Measurements from ENCODE around the gene AZU1.

The AZU1 gene

DNA sequence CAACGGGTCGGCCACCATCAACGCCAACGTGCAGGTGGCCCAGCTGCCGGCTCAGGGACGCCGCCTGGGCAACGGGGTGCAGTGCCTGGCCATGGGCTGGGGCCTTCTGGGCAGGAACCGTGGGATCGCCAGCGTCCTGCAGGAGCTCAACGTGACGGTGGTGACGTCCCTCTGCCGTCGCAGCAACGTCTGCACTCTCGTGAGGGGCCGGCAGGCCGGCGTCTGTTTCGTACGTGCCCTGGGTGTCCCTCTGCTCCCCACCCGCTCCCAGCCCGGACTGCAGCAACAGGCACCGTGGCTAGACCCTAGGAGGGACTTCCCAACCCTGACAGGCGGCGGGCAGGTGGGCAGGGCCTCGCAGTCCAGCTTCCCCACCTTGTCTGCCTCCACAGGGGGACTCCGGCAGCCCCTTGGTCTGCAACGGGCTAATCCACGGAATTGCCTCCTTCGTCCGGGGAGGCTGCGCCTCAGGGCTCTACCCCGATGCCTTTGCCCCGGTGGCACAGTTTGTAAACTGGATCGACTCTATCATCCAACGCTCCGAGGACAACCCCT is 28.0 kb downstream of the AZU1 start:
- no peak for DNase-seq (ENCODE audit: low spot score)

DNA sequence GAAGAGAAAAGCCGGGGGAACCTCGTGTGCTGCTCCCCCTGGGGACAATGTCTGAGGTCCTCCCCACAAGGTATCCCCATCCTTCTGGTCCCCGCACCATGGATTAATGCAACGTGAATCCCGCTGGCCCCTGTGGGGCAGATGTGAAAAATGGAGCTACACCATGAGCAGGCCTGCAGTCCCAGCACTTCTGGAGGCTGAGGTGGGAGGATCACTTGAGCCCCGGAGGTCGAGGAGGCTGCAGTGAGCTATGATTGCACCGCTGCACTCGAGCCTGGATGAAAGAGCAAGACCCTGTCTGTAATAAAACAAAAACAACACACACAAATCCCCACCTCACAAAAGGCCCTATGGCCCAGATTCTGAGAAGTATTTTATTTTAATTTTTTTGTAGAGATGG is 30.6 kb downstream of the AZU1 start:
- no peak for DNase-seq (ENCODE audit: low spot score)

DNA sequence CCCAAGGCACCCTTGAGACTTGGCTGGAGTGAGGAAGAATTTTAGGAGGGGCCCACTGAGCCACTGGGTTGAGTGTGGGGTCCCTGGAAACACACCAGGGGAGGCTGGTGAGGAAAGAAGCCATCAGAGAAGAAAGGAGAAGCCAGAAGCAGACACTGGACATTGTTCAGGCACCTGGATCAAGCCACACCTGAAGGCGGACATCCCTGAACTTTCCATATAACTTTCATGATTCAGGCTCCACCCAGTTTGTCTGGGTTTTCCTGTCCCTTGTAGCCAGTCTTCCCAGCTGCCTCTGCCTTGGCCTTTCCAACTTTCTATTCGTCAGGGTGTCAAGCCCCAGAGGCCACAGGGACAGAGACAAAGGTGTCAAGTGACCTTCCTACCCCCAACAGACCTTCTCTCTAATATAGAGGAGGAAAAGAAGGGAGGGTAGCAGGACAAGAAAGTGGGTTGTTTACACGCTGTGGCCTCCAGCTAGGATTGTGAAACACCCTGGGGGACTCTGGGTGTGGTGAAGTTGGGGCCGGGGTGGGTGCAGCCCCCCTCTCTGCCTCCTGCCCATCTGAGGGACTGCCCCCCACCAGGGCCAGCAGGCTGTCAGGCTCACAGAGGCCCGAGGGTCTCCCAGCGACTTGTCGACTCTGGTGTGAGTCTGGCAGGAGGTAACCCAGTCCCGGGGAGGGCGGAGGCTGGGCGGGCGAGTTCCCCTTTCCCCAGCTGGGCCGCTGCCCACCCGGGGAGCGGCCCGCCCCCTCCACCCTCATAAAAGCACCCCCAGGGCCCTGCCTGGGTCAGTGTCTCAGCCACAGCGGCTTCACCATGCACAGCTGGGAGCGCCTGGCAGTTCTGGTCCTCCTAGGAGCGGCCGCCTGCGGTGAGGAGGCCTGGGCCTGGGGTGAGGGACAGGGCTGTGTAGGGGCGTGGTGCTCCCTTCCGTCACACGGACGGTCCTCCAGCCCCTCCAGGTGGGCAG is 31.5 kb downstream of the AZU1 start, which contains the start of gene CFD:
CFD (plus strand) TSS at position 797 of the 976 bp plus-strand sequence; CDS start at position 823, 26 bp downstream.
- DNase-seq (ENCODE audit: low spot score) = no peak

DNA sequence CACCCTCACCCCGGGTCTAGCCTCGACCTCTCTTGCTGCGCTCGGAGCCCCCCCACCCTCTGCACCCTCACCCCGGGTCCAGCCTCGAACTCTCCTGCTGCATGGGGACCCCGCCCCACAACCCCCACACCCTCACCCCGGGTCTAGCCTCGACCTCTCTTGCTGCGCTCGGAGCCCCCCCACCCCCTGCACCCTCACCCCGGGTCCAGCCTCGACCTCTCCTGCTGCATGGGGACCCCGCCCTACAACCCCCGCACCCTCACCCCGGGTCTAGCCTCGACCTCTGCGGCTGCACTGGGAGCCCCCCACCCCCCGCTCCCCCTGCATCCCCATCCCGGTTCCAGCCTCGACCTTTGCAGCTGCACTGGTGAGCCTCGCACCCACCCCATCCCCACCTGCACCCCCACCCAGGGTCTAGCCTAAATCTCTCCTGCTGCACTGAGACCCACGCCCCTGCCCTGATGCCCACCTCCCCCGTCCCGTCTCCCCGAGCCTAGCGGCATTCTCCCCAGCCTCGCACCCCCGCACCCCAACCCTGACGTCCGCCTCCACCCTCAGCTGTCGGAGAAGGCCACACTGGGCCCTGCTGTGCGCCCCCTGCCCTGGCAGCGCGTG is 33.6 kb downstream of the AZU1 start:
- DNase-seq (ENCODE audit: low spot score) = no peak

DNA sequence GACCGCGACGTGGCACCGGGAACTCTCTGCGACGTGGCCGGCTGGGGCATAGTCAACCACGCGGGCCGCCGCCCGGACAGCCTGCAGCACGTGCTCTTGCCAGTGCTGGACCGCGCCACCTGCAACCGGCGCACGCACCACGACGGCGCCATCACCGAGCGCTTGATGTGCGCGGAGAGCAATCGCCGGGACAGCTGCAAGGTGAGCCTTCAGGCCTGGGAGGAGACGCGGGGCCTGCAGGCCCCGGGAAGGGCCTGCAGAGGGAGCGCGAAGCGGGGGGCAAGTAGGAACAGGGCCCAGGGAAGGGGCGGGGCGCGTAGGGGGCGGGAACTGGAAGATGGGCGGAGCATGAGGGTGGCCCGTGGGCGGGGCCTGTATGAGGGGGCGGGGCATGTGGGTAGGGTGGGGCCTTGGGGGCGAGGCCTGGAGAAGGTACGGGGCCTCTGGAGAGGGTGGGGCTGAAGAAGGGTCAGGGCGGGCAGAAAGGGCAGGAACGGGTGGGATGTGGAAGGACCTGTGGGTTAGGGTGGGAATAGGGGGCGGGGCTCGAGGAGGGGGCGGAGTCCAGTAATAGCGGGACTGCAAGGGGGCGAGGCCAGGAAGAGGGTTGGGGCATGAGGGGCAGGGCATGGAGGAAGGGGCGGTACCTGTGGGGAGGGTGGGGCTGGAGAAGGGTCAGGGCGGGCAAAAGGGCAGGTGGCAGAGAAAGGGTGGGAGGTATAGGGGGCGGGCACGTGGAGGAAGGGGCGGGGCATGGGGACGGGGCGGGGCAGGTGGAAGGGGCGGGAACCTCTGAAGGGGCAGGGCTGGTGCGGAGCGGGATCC is 34.3 kb downstream of the AZU1 start:
- DNase-seq (ENCODE audit: low spot score) = no peak

DNA sequence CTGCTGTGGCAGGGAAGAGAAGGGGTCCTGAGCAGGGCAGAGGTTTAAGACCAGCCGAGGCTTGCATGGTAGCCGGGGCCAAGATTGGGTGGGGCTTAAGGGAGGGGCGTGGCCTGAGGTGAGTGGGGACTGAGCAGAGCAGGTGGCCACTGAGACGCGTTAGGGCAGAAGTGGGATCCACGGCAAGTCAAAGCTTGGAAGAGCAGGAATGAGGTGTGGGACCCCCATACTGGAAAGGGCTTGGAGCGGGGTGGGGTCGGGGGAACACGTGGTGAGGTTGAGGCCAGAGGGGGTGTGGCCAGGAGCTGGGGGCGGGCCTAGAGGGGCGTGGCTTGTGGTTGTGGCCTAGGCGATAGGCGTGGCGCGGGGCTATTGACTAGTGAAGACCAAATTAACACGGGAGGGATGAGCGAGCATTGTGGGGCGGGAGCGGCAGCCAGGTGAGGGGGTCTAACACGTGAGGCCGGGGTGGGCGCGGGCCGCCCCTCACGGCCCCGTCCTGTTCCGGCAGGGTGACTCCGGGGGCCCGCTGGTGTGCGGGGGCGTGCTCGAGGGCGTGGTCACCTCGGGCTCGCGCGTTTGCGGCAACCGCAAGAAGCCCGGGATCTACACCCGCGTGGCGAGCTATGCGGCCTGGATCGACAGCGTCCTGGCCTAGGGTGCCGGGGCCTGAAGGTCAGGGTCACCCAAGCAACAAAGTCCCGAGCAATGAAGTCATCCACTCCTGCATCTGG is 35.1 kb downstream of the AZU1 start:
- DNase-seq (ENCODE audit: low spot score) = no peak

DNA sequence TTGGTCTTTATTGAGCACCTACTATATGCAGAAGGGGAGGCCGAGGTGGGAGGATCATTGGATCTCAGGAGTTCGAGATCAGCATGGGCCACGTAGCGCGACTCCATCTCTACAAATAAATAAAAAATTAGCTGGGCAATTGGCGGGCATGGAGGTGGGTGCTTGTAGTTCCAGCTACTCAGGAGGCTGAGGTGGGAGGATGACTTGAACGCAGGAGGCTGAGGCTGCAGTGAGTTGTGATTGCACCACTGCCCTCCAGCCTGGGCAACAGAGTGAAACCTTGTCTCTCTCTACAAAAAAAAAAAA is 35.6 kb downstream of the AZU1 start:
- no peak for DNase-seq (ENCODE audit: low spot score)

DNA sequence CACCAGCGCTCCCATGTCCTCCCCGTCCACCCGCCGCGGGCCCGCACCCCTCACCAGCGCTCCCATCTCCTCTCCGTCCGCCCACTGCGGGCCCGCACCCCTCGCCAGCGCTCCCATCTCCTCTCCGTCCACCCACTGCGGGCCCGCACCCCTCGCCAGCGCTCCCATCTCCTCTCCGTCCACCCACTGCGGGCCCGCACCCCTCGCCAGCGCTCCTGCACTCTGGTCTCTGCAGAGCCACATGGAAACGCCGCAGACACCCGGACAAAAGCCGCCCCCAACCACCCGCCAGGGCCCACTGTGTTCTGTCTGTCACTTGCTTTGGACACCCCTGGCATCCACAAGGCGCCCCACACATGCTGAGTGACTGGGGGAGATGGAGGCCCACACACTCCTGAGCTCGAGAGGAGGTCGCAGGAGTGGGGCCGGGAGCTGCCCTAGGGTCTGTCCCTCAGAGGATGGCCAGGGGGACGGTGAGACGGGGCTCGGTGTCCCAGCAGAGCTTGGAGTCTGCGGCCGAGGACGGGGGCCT is 39.2 kb downstream of the AZU1 start:
- no peak for DNase-seq (ENCODE audit: low spot score)

DNA sequence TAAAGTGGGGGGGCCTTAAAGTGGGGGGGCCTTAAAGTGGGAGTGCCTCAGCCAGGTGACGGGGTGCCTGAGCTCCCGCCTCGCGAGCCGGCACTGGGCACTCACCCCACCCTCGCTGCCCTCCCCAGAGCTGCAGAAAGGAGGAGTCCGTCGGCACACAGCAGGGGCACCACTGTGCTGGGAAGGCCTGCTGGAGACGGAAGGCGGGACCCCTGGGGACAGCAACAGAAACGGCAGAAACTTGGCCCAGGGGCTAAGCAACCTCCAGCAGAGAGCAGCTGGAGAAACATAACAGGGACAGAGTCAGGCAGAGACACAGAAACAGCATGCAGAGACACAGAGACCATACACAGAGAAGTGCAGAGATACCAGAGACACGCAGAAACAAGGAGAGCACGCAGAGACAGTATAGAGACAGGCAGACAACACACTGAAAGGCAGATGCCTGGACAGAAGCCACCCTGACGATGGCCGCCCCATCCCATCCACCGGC is 39.7 kb downstream of the AZU1 start:
- no peak for DNase-seq (ENCODE audit: low spot score)

DNA sequence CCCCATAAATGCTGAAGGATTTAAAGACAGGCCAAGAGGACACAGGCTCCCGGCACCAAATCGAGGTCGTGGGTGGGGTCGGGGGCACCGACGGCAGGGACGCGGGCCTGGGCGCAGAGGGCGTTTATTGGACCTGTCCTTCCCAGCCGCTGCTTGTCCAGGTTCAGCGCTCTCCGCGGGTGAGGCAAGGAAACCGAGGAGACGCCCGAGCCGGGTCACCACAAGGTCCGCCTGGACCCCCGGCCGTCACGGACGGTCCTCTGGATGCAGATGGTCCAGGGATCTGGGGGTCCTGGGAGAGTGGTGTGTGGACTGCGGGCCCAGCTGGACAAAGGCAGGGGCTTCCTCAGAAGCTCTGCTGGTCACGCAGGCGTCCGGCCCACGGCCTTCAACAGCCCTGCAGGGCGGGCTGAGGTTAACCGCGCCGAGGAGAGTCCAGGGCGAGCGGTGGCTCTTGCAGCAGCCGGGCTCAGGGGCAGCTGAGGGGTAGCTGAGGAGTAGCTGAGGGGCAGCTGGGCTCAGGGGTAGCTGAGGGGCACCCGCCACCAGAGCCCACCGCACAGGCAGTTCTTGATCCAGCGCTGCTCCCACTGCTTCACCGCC is 40.3 kb downstream of the AZU1 start:
- DNase-seq (ENCODE audit: low spot score) = no peak

DNA sequence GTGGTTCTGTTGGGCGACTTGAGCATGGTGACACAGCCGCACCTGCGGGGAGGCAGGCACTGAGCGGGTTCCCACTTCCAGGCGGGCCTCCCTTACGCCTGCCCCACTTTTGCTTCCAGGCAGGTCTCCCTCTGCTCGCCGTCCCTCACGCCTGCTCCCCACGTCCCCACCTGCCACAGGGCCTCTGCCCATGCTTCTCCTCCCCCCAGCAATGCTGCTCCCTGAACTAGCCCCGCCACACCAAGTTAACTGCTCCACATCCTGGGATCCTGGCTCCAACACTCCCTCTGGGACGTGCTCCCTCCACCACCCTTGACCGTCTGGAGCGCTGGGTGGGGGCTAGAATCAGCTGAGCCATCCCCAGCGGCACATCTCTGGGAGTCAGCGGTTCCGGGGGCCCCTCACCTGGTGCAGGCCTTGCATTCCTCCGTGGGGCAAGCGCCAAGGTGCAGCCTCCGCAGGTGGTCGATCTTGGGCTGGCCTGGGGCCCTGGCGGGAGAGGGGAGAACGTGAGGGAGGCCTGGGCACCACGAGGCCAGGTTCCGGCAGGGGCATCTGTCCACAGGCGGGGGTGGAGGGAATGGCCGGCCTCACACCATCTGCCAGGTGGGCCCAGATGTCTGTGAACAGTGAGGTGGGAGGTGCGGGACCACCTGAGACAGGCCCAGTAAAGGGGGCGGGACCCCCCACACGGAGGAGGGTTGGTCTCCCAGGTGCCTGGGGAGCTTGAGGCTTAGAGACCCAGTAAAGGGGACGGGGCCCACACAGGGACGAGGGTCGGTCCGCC is 41.0 kb downstream of the AZU1 start:
- DNase-seq (ENCODE audit: low spot score) = no peak

DNA sequence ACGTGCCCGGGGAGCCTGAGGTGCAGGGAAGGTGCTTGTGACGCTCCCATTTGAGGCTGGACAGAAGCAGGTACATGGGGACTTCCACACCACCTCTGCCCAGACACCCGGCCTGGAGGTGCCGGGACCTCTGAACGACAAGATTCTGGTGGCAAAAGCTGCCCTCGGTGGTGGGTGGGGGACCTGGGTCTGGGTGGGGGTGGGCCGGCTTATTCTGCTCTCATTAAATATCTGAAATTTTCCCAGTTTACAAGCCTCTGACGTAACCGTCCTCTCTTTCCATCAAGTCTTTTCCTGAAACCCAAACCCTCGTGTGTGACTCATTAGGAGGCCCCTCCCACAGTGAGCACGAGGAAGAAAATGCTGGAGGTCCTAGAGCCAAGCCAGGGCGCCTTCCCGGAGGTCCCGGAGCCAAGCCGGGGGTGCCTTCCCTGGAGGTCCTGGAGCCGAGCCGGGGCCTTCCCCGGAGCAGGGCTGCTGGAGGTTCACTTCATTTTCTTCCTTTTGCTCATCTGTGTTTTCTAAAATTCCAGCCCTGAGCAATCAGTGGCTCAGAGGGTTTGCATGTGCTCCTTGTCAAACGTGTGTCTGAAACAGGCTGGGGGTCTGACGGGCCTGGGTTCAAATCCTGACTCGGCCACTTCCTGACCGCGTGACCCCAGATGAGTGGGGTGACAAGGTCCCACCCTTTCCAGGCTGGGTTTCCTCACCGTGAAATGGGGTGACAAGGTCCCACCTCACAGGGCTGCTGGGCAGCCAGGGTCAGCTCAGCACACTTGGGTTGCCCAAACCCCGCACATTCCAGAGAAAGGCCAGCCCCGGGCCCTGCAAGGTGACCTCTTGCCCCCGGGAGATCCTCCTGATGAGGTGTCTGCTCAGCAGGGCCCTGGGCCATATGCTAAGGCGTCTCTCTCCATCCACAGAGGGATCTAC is 41.9 kb downstream of the AZU1 start:
- no peak for DNase-seq (ENCODE audit: low spot score)

DNA sequence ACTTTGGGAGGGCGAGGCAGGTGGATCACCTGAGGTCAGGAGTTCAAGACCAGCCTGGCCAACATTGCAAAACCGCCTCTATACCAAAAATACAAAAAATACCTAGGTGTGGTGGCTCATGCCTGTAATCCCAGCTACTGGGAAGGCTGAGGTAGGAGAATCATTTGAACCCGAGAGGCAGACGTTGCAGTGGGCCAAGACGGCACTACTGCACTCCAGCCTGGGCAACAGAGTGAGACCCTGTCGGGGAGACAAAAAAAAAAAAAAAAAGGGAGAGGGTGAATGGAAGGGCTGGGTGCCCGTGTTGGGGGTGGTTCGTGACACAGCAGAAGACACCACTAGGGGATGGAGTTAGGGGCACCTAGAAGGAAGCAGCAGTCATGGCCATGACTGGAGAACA is 42.7 kb downstream of the AZU1 start:
- DNase-seq (ENCODE audit: low spot score) = no peak

DNA sequence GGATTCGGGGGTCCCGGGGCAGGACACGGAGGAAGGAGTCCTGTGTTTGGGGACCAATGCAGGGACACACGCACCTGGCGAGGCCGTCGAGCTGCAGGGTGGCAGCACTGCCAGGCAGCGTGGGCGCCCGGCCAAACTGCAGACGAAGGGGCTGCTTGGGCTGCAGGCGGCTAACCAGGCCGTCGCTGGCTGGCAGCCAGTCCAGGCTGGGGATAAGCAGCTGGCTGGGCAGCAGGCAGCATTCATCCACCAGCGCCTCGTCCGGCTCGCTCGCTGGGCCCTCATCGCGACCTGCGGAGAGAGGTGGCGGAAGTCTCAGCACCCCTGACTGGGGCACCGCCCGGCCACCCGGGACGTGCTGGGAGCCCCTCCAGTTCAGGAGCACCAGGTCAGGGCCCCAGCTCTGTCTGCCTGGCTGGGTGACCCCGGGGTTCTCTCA is 43.3 kb downstream of the AZU1 start:
- no peak for DNase-seq (ENCODE audit: low spot score)

DNA sequence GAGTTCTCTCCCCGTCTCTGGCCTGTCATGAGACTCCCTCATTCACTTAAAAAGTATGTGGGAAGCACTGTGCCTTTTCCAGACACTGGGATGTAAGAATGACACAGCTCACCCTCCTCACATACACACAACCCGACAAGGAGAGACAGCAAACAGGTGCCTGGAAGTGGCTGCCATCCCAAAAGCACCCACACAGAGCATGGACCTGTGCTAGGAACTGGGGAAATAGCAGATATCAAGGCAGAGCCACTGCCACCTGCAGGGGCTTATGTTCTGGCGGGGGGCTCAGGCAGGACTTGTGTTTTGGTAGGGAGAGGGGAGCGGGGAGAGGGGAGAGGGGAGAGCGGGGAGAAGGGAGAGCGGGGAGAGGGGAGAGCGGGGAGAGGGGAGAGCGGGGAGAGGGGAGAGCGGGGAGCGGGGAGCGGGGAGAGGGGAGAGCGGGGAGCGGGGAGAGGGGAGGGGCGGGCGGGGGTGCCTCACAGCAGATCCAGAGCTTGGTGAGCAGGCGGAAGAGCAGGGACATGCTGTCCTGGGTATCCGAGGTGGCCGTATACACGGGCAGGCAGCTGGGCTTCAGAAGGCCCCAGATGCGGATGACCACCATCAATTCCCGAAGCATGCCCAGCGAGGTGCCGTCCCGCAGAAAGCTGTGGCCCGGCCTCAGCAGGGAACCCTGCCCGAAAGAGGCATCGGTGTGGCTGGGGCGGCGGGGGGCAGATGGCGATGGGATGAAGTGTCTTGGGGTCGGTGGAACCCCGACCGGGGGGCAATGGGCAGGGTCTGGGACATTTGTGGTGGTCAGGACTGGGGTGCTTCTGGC is 44.0 kb downstream of the AZU1 start:
- DNase-seq (ENCODE audit: low spot score) = no peak

DNA sequence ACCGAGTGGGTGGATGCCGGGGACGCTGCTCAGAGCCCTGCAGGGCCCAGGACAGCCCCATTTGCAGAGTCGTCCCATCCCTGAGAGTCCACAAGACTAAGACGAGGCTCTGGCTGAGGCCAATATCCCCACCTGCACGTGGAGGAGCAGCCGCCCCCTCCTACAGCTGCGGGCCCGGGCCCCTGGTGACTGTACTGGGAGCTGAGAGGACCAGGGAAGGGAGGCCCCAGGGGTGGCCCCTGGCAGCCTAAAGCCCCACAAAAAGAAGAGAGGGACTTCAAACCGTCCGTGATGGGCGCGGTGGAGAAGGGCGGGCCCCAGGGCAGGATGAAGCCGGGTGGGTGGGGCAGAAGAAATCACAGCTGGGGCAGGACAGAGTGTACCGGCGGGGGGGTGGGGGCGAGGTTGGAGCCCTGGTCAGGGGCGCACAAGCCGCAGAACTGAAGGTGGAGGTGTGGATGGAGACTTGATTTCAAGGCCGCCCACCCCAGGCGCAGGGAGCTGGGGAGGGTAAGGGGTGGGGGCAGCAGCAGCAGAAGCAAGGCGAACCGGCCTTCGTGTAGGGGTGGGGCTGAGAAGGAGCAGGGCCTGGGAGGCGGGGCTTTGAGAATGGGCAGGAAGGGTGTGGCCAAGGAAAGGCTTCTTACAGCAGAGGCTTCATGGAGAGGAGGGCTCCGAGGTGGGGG is 44.8 kb downstream of the AZU1 start:
- DNase-seq (ENCODE audit: low spot score) = no peak

DNA sequence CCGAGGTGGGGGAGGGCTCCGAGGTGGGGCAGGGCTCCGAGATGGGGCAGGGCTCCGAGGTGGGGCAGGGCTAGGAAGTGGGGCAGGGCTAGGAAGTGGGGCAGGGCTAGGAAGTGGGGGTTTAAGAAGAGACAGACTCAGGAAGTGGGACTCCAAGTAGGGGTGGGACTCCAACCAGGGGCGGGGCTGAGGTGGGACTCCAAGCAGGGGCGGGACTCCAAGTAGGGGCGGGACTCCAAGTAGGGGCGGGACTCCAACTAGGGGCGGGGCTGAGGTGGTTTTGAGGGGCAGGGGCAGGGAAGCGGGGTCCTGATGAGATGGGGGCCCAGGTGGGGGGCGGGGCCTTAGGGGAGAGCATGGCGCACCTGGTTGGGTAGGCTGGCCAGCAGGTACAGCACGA is 45.4 kb downstream of the AZU1 start:
- DNase-seq (ENCODE audit: low spot score) = no peak
